ENCODE data around the gene CD27.
"Not testable (repeated sequence)": the region's sequence is repeated elsewhere in the genome, so short reads cannot be mapped to it uniquely, and the experiment has no call there.

Gene CD27

GRCh38 chr12:6488240-6488639 is 43.5 kb downstream of the CD27 start:
- no peak for DNase-seq (ENCODE audit: low read depth in 2 of 2)

DNA sequence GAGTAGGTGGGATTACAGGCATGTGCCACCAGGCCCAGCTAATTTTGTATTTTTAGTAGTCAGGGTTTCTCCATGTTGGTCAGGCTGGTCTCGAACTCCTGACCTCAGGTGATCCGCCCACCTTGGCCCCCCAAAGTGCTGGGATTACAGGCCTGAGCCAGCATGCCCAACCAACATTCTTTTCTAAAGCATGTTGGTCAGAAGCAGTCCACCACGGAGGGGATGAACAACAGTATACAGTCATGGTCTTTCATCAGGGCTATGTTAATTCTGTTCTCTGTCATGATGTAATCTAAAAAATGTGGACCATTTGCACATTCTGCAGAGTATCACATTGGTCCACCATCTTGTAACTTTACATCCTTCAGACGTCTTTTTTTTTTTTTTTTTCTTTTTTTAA is 44.7 kb downstream of the CD27 start:
- no peak for DNase-seq (ENCODE audit: low read depth in 2 of 2)

DNA sequence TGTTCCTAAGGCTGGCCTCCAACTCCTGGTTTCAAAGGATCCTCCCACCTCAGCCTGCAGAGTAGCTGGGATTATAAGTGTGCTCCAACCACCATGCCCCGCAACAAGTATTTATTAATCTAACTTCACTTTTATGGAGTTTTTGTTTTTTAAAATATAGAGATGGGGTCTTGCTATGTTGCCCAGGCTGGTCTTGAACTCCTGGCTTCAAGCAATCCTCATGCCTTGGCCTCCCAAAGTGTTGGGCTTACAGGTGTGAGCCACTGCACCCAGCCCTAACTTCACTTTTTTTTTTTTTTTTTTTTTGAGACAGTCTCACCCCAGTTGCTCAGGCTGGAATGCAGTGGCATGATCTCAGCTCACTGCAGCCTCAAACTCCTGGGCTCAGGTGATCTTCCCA is 45.9 kb downstream of the CD27 start:
- not testable (repeated sequence) for DNase-seq (ENCODE audit: low read depth in 2 of 2)

DNA sequence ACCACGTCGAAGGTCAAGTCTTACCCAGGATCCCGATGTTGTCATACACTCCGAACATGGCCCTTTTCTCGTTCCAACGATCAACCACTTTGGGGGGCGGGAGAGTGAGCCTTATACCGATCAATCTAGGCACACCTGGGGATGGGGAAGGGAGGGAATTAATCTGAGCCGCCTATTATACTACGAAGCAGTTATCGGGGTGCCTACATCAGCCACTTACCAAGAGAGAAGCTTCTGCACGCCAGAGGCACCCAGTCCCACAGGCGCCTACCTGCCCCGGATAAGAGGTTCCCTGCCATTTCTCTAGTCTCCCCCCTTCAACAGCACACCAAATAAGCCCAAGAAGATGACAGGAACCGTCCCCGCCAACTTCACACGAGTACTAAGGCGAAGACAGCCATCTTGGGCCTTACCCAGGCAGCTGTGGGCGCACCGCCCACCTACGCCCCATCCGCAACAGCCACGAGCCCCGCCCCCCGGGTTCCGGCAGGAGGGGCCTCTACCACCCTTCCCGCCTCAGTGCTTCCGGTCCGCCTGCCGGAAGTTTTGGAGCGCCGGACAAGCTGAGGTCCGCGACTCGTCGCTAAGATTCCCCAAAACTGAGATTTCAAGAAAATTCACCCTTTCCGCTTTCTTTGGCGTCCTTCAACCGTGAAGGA is 48.2 kb downstream of the CD27 start, which contains the start of gene MRPL51:
TSS of gene MRPL51 (minus strand) at position 425 of the 659 bp plus-strand sequence. CDS start at position 299, 126 bp downstream.
- peak; percentile 94 to 98 for DNase-seq (ENCODE audit: low read depth in 2 of 2)

GRCh38 chr12:6493497-6494257 is 48.9 kb downstream of the CD27 start, which contains the start of gene NCAPD2:
NCAPD2 (plus strand) TSS chr12:6494102; CDS start chr12:6495099, 997 bp downstream.
- peak; percentile 87 to 92 for DNase-seq (ENCODE audit: low read depth in 2 of 2)

DNA sequence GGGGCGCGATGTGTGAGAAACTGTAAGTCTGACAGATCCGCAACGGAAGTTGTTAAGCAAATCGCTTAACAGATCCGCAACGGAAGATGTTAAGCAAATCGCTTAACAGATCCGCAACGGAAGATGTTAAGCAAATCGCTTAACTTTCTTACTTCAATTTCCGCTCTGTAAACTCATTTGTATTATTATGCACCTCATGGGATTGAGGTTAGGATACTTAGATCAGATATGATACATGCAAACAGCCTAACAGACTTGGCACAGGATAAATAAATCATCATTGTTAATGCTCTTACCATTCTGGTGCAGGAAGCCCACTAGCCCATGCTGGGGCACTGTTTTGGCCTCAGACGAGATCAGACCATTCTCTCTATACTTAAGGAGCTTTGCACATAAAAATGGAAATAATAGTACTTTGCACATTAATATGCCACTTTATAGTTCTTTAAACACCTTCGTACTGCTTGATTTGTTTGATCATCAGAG is 49.5 kb downstream of the CD27 start:
- DNase-seq (ENCODE audit: low read depth in 2 of 2): no peak

DNA sequence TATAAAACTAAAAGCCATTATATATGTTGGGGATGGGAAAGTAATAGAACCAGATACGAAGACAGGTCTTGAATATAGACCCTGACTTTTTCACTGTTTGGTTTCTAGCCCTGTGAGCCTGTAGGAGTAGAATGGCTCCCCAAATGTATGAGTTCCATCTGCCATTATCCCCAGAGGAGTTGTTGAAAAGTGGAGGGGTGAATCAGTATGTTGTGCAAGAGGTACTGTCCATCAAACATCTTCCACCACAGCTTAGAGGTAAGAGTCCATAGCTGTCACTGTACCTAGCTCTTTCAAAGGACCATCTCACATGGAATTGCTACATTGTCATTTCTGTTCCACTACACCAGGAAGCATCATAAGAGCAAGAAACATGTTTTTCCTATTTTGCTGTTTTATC is 50.2 kb downstream of the CD27 start:
- no peak for DNase-seq (ENCODE audit: low read depth in 2 of 2)

DNA sequence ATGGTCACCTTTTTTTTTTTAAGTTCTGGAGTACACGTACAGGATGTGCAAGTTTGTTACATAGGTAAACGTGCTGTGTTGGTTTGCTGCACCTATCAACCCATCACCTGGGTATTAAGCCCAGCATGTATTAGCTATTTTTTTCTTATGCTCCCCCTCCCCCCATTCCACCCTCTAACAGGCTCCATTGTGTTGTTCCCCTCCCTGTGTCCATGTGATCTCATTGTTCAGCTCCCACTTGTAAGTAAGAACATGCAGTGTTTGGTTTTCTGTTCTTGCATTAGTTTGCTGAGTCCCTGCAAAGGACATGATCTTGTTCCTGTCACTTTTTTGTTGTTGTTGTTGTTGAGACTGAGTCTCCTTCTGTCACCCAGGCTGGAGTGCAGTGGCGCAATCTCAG is 52.5 kb downstream of the CD27 start:
- DNase-seq (ENCODE audit: low read depth in 2 of 2): not testable (repeated sequence)

GRCh38 chr12:6500466-6500865 is 55.7 kb downstream of the CD27 start:
- DNase-seq (ENCODE audit: low read depth in 2 of 2): no peak

Measured in activated CD4-positive, alpha-beta T cell treated with anti-CD3 and anti-CD28 coated beads for 24 hours (primary cell).